HL-60 (cell line): ENCODE data around the gene SRGAP3.

Source experiments
- DNase-seq, 2 experiments: peaks; one replicate each; pipeline ENCODE4 v3.0.0-alpha.2; 2010 to 2020; ENCODE audit warnings: low read depth in 1 of 2, low spot score in 1 of 2
- H3K27ac ChIP-seq: fragments of 250-450 bp; sonication (Bioruptor Pico); replicated peaks from 2 replicates; pipeline ENCODE4 v1.5.1; 2020; ENCODE audit warnings: mild to moderate bottlenecking, moderate library complexity
- H3K27me3 ChIP-seq: fragments of 250-450 bp; sonication (Bioruptor Pico); 2 replicates; pipeline ENCODE4 v1.5.1; 2021; ENCODE audit warnings: mild to moderate bottlenecking, moderate library complexity; ENCODE audit not compliant: insufficient read depth, poor library complexity, severe bottlenecking
- H3K4me3 ChIP-seq: replicated peaks from 2 replicates; pipeline ENCODE4 v1.5.1; 2011; ENCODE audit warnings: mild to moderate bottlenecking, control low read depth, low read length; ENCODE audit not compliant: insufficient read depth
- GABPA ChIP-seq: IDR thresholded peaks from 2 replicates; pipeline ENCODE4 v1.6.1; 2012; ENCODE audit warnings: low read depth
- POLR2AphosphoS5 ChIP-seq: IDR thresholded peaks from 2 replicates; pipeline ENCODE4 v1.6.1; 2012; ENCODE audit warnings: low read depth
- REST ChIP-seq: IDR thresholded peaks from 2 replicates; pipeline ENCODE4 v1.6.1; 2012; ENCODE audit warnings: low read depth; ENCODE audit not compliant: insufficient replicate concordance
- SPI1 ChIP-seq: IDR thresholded peaks from 2 replicates; pipeline ENCODE4 v1.6.1; 2012; ENCODE audit warnings: low read depth, mild to moderate bottlenecking, borderline replicate concordance
- TF ChIP-seq, protein P1 (sequence below): IDR thresholded peaks from one replicate; pipeline ENCODE4 v1.5.1; 2011; ENCODE audit warnings: low read length, control low read depth, inconsistent platforms; ENCODE audit not compliant: insufficient read depth

The SRGAP3 gene

GRCh38 chr3:9203317-9203716 lies 46.1 kb downstream of the SRGAP3 start:
- Histone ChIP-seq H3K27me3 (no peaks in the 10 kb centered on the region), H3K4me3 (no peak overlapping the region)
- no peak for DNase-seq

GRCh38 chr3:9202546-9202945 lies 46.9 kb downstream of the SRGAP3 start:
- H3K27me3 ChIP-seq = no peaks in the 10 kb centered on the region
- no peak overlapping the region for H3K4me3 ChIP-seq
- H3K27ac ChIP-seq = no peak overlapping the region
- no peak for DNase-seq
- TF ChIP-seq POLR2AphosphoS5 (no peak), SPI1 (no peak), GABPA (no peak), REST (no peak)
- TF ChIP-seq, protein P1, sequence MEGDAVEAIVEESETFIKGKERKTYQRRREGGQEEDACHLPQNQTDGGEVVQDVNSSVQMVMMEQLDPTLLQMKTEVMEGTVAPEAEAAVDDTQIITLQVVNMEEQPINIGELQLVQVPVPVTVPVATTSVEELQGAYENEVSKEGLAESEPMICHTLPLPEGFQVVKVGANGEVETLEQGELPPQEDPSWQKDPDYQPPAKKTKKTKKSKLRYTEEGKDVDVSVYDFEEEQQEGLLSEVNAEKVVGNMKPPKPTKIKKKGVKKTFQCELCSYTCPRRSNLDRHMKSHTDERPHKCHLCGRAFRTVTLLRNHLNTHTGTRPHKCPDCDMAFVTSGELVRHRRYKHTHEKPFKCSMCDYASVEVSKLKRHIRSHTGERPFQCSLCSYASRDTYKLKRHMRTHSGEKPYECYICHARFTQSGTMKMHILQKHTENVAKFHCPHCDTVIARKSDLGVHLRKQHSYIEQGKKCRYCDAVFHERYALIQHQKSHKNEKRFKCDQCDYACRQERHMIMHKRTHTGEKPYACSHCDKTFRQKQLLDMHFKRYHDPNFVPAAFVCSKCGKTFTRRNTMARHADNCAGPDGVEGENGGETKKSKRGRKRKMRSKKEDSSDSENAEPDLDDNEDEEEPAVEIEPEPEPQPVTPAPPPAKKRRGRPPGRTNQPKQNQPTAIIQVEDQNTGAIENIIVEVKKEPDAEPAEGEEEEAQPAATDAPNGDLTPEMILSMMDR = no peak

More at GRCh38 chr3:9203317-9203716, 46.1 kb downstream of the SRGAP3 start:
- TF ChIP-seq REST (no peak), GABPA (no peak), SPI1 (no peak), POLR2AphosphoS5 (no peak)
- TF ChIP-seq, protein P1 = no peak
- no peak overlapping the region for H3K27ac ChIP-seq

DNA sequence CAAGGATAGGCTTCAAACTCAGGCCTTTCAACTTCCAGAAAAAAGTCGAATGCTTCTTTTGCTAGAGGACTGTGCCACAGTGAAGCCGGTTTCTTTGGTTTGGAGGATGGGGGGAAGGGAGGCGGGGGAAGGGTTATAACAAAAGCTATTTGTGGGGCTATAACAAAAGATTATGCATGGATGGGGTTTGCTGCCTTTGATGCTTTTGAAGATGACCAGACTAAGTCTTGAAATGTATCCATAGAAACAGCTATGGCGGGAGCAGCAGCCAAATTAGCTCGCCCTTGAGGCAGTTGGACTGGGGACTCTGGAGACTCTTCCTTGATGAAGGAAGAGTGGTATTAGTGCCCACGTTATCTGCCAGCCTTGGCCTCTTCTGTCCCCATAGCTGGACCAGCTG lies 47.5 kb downstream of the SRGAP3 start:
- no peak overlapping the region for H3K4me3 ChIP-seq
- no peak for DNase-seq

More for the DNA sequence above, 47.5 kb downstream of the SRGAP3 start:
- Histone ChIP-seq H3K27me3 (no peaks in the 10 kb centered on the region), H3K27ac (no peak overlapping the region)
- TF ChIP-seq GABPA (no peak), REST (no peak), POLR2AphosphoS5 (no peak), SPI1 (no peak)
- TF ChIP-seq, protein P1 = no peak
